Erythroblast (primary cell): Measurements from ENCODE around the gene AKR7A2.

Experiments
- GATA1 ChIP-seq: IDR thresholded peaks from 2 replicates; pipeline ENCODE4 v1.6.1; 2011; ENCODE audit warnings: low read depth, mild to moderate bottlenecking, control low read depth, low read length, moderate library complexity
- POLR2A ChIP-seq: IDR thresholded peaks from 2 replicates; pipeline ENCODE4 v1.6.1; 2011; ENCODE audit warnings: mild to moderate bottlenecking, low read length

- TF ChIP-seq POLR2A: no peak
- no peak for TF ChIP-seq GATA1
Observed at GRCh38 chr1:19258353-19258752, 53.6 kb downstream of the AKR7A2 start.
